GM19023 (cell line): ENCODE results near the gene UGT3A2.
"Not testable (repeated sequence)": the region's sequence is repeated elsewhere in the genome, so short reads cannot be mapped to it uniquely, and the experiment has no call there.

Experiments used
- ATAC-seq: cut with Tn5 transposase; IDR thresholded peaks from one replicate; pipeline ENCODE4 v1.9.1; 2021; ENCODE audit warnings: mild to moderate bottlenecking, moderate library complexity; ENCODE audit not compliant: unreplicated experiment

The UGT3A2 gene

GRCh38 chr5:36054647-36055046, 12.0 kb downstream of the UGT3A2 start:
- ATAC-seq, result no peak

GRCh38 chr5:36052538-36052937, 14.1 kb downstream of the UGT3A2 start:
- no peak for ATAC-seq

DNA sequence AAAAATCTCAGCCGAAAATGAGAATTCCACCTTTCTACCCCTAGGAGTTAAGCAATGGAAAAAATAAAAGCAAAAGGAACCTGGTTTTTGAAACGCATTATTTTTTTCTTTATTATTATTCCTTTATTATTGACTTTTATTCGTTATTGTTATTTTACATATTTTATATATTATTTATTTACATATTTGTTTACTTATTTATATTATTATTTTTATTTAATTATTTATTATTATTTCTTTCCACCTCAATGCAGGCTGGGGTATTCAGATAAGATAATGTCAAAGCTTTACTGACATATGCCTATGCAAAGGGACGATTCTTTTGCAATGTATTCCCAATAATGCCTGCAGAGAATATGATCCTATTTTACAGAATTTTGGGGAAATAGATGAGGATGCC, 16.7 kb downstream of the UGT3A2 start:
- ATAC-seq, result no peak

DNA sequence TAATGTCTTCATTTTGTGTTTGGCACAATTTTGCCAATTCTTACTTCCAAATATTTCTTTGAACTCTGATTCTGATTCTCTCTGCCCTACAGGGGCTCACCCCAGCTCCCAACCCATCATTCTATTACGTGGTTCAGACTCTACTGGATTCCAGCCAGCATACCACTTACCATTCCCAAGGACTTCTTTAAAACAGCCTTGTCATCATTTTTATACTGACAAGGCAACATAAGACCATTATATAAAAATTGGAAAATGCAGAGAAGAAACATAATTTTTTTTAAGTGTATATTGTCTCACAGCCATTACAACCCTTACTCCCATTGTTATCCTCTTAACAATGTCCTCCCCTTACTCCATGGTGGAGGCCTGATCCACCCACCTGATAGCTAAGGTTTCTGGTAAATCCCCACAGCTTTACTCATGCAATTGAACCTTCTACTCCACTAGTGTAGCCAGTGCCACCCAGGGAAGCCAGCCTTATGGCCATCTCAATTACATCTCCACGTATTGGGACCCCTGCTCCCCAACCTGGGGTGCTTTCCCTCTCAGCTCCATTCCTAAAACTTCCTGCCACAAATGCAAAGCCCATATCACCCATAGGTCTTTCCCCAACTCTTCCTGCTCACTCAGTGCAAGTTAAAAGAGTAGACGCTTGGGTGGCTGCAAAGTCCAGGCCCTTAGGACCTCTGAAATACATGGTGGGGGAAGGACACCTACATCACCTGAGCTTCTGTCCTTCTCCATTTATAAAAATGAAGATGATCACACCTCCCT, 19.1 kb downstream of the UGT3A2 start:
- ATAC-seq, result no peak

- no peak for ATAC-seq
Measured at GRCh38 chr5:36045895-36046294, 20.8 kb downstream of the UGT3A2 start.

- ATAC-seq, result no peak
Measured at GRCh38 chr5:36041537-36041845, 25.2 kb downstream of the UGT3A2 start.

- no peak for ATAC-seq
Measured at GRCh38 chr5:36040651-36041536, 25.8 kb downstream of the UGT3A2 start.

- no peak for ATAC-seq
Measured at GRCh38 chr5:36035696-36036095, 31.0 kb downstream of the UGT3A2 start.

DNA sequence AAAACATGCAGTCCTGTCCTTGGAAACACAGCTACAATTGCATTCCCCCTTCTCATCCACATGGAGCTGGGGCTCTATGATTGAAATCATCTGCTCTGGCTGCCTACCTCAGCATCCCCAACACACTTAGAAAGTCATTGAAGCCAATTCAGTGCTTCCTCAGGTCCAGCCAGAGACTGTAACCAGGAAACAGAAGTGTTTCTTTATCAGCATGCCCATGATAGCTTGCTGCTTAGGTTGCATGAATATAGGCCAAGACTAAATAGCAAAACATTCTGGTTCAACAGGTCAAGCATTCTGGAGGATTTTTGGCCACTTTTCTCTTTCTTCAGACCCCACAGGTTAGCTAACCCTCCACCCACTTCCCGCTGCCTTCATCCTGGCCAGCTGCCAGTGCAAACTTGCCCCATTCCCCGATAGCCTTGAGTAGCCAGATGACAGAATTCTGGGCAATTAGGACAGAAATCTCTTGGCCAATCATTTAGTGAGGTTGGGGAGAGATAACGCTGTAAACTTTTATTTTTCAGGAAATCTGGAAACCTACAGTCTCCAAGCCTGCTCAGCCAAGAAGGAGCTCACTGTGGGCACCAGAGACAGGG, 32.0 kb downstream of the UGT3A2 start:
- ATAC-seq, result not testable (repeated sequence)

DNA sequence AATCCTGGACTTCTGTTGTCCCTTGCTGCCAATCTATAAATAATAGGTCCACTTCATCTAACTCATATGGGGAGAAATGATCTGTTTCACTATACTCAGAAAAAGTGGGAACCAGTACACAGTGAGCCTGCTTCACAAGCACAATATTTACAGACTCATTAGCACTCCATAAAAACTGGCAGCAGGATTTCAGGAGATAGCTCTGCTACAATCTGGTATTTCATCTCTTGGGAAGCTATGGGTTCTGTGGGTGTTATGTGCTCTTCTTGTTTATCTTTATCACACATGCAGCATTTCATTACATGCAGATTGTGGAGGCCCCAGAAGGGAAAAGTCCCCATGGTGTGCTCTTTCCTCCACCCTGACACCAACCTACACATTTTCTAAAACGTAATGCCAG, 33.2 kb downstream of the UGT3A2 start:
- no peak for ATAC-seq

DNA sequence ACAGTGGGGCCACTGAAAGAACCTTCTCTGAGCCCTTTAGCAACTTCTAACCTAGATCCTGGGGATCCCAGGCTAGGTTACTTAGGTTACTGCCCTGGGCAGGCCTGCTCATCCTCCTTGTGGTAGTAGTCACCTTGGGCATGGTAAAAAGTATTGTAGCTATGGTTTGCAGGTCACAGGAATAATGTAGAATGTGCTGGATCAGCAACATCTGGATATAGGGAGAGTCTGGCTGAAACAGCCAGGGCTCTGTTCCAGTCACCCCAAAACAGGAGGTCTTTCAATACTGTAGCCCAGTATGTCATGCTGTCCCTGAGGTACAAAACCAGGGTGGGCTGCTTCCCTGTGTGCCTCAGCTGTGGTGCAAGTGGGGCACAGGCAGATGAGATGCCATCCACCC, 33.6 kb downstream of the UGT3A2 start:
- no peak for ATAC-seq

DNA sequence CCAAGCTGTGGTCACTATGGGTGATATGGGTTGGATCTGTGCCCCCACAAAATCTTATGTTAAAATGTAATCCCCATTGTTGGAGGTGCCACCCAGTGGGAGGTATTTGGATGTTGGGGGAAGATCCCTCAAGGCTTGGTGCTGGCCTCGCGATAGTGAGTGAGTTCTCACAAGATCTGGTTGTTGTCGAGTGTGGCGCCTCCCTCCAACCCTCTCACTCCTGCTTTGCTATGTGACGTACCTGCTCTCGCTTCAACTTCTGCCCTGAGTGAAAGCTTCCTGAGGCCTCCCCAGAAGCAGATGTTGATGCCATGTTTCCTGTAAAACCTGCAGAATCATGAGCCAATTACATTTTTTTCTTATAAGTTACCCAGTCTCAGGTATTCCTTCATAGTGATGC, 35.5 kb downstream of the UGT3A2 start:
- ATAC-seq, result no peak

- no peak for ATAC-seq
Measured at GRCh38 chr5:36029914-36030313, 36.8 kb downstream of the UGT3A2 start.

DNA sequence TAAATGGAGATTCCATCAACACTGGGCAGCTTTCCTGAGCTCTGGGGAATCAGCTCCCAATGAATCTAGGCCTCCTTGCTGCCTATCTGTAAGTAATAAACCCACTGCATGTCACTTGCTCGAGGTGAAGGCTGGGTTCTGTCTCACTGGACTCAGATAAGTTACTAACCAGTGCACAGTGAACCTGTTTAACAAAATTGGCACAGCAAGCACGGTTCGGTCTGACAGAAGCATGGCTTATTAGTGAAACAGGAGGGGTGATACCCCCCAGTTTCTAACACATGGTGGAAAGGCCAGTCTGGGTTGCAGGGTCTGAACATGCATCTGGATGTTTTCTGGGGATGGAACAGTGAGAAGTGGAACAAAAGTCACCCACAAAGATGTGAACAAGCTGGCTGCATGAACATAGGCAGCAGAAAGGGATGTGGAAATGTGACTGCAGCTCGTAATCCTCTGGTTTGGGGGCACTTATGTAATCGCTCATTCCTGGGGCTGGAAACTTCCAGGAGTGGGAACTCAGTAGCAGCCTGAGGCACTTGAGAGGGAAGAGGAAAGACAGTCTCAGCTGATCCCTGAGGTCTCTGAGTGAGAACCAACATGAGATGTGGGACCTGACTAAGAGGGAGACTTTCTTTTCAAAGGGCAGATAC, 37.7 kb downstream of the UGT3A2 start:
- no peak for ATAC-seq

DNA sequence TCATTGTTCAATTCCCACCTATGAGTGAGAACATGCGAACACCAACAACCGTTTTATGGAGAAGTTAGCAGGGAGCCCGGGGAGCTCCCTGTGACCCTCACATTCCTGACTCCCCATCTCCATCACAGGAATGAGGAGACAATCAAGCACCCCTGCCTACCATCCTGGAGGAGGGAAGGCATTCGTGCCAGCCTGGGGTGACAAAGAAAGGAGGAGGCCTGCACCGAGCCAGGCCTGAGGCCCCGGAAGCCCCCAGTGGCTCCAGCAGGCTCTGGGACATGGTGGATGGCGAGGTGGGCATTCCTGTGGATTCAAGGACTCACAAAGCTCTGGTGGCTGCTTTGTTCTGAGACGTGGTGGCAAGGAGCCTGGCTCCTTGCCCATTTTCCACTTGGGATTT, 39.0 kb downstream of the UGT3A2 start:
- ATAC-seq, result no peak

DNA sequence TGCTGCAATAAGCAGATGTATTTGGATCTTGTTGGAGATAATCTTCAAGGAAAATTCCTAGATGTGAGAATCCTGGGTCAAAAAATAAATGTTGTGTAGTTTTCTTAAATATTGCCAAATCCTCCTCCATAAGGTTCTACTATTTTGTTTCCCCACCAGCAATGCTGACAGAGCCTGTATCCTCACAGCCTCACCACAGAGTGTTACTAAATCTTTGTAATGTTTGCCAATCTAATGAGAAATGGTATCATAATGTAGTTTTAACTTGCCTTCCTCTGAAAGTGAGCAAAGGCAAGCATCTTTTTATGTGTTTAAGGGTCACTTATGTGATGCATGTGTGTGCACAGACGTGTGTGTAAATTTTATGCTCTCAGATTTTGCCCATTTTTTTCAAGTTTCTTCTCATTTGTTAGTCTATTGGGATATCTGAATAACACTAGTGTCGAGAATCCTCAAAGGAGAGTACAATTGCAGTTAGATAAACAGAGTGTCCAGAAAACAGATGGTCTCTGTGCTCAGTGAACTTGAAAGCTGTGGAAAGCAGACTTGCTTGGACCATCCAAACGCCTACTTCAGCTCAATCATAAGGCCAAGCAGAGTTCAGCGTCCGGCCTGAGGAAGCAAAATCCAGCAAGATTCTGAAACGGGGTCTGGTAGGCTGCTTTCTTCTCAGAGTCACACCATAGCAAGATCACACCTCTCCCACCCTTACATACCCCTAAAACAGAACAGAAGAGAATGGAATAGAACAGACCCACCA, 39.8 kb downstream of the UGT3A2 start:
- ATAC-seq, result no peak

GRCh38 chr5:36022246-36022645, 44.4 kb downstream of the UGT3A2 start:
- ATAC-seq, result not testable (repeated sequence)

GRCh38 chr5:36019584-36019983, 47.1 kb downstream of the UGT3A2 start:
- not testable (repeated sequence) for ATAC-seq

GRCh38 chr5:36017622-36018021, 49.1 kb downstream of the UGT3A2 start:
- ATAC-seq, result no peak

DNA sequence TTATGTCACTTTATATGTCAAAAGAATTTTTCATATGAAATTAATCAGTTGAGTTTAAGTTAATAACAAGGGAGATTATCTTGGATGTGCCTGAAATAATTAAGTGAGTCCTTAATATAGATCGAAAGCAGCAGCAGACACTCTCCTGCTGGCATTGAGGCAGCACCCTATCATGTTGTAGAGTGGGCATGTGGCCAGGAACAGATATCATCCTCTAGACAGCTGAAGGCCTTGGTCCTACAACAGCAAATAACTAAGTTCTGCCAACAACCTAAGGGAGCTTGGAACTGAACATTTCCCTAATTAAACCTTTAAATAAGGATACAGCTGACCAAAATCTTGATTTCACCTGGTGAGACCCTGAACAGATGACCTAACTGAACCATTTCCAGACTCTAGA, 49.7 kb downstream of the UGT3A2 start:
- no peak for ATAC-seq

DNA sequence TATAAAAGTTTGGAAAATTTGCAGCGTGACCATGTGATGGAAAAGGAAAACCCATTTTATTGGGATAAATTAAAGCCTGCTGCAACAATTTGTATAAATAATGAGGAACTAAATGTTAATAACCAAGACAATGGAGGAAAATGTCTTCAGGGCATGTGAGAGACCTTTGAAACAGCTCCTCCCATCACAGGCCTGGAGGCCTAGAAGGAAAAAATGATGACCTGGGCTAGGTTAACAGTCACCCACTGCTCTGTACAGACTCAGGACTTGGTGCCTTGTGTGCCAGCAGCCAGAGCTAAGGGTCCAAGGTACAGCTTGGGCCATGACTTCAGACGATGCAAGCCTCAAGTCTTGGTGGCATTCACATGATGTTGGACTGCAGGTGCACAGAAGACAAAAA, 53.5 kb downstream of the UGT3A2 start:
- ATAC-seq, result no peak
